Measurements from ENCODE around the gene VPREB3.

VPREB3 gene

DNA sequence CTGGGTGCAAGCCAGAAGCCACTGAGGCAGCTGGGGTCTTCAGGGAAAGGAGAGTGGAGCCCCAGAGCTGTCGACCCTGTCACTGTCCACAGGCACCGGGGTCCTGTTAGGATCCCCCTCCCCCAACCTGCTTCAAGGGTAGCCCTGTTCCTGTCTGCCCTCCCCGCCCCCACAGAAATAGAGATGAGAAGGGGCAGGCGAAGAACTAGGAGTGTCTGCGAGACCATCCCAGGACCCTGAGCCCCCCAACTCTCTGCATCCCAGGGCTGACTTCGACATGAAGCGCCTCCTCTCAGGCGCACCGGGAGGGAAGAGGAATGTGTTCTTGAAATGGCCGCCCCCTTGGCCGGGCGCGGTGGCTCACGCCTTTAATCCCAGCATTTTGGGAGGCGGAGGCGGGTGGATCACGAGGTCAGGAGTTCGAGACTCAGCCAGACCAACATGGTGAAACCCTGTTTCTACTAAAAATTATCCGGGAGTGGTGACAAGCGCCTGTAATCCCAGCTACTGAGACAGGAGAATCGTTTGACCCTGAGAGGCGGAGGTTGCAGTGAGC, 2.7 kb downstream of the VPREB3 start:
- TF ChIP-seq, protein P1, sequence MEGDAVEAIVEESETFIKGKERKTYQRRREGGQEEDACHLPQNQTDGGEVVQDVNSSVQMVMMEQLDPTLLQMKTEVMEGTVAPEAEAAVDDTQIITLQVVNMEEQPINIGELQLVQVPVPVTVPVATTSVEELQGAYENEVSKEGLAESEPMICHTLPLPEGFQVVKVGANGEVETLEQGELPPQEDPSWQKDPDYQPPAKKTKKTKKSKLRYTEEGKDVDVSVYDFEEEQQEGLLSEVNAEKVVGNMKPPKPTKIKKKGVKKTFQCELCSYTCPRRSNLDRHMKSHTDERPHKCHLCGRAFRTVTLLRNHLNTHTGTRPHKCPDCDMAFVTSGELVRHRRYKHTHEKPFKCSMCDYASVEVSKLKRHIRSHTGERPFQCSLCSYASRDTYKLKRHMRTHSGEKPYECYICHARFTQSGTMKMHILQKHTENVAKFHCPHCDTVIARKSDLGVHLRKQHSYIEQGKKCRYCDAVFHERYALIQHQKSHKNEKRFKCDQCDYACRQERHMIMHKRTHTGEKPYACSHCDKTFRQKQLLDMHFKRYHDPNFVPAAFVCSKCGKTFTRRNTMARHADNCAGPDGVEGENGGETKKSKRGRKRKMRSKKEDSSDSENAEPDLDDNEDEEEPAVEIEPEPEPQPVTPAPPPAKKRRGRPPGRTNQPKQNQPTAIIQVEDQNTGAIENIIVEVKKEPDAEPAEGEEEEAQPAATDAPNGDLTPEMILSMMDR (IDR thresholded peaks at IDR 0.05; ENCODE audit: insufficient read depth, low read depth, low read length, missing control alignments): no peak
- no peak for DNase-seq (ENCODE audit: low read depth)
- peak overlapping the region; percentile 98 for H3K4me3 ChIP-seq (ENCODE audit: low read depth, low read length)

DNA sequence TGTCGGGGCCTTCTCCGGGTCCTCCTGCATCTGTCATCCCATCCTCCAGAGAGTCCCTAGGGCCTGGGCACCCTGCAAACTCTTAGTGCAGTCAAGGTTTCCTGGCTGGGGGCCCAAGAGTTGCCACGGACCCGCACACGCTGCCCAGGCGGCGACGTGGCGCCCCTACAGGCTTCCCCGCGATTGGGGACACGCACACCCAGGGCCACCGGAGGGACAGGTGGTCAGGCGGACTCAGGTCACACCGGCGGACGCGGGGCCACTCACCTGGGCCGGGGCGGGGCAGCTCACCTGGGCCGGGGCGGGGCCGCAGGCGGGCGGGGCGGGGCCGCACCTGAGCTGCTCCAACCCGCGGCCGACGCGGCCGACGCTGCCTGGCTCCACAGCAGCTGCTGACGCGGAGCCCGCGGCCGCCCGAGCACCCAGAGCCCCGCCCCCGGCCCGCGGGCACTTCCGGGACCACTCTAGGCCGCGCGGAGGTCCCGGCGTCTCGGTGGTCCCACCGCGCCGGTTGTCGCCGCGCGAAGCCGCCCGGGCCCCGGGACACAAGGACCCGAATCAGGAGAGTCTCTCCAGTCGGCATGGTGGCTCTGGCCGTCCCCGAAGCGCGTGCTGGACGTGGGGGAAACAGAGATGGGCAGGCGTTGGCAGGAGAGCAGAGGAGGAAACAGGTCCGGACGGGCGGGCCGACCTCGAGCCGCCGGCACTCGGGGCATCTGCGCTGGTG, 3.3 kb downstream of the VPREB3 start, which contains the start of gene ZNF70:
ZNF70 (minus strand) TSS at position 399 of the 727 bp plus-strand sequence. CDS start 5,972 bp downstream, outside the sequence.
- DNase-seq (ENCODE audit: low read depth): peak; percentile 93
- TF ChIP-seq, protein P1 (IDR thresholded peaks at IDR 0.05; ENCODE audit: insufficient read depth, low read depth, low read length, missing control alignments): peak; percentile 29
- H3K4me3 ChIP-seq (ENCODE audit: low read depth, low read length): peak within 1 kb of the TSS; percentile 98

DNA sequence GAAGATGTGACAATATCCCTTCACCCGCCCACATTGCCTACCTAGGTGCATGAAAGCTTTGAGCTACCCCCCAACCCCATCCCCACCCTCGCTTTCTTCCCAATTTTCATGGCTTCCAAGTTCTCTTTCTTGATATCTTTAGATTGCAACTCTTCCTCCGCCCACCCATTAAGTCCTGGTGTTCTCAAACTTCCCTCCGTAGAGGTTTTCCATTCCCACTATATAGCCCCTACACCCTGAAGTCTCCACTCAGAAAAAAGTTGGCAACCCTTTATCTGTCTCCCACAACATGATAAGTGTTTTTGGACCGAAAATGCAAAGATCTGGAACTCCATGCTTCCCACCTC, 3.9 kb downstream of the VPREB3 start:
- no peak for DNase-seq (ENCODE audit: low read depth)
- TF ChIP-seq, protein P1 (IDR thresholded peaks at IDR 0.05; ENCODE audit: insufficient read depth, low read depth, low read length, missing control alignments): no peak
- H3K4me3 ChIP-seq (ENCODE audit: low read depth, low read length): peak overlapping the region; percentile 85

DNA sequence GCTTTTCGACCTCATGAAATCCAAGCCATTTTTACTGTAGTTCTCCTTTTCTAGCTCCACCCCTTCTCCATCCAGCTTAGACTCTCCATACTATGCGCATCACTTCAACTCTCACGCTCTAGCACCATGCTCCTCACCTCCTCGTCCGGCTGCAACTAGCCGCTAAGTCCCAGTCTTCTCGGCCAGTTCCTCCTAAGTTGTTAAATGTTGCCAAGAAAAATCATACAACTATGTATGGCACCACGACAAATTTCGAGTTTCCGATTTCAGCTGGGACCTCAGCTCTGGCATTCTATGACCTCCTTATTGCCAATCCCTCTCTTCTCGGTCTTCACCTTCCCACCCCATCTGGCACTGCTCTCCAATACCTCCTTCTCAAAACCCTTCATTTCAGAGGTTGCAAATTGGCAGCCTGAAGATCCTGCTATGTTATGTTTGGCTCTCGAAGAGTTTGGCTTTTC, 4.4 kb downstream of the VPREB3 start:
- H3K4me3 ChIP-seq (ENCODE audit: low read depth, low read length): peak overlapping the region; percentile 85; the same call in 1 of the 2 replicates
- TF ChIP-seq, protein P1 (IDR thresholded peaks at IDR 0.05; ENCODE audit: insufficient read depth, low read depth, low read length, missing control alignments): no peak
- no peak for DNase-seq (ENCODE audit: low read depth)

DNA sequence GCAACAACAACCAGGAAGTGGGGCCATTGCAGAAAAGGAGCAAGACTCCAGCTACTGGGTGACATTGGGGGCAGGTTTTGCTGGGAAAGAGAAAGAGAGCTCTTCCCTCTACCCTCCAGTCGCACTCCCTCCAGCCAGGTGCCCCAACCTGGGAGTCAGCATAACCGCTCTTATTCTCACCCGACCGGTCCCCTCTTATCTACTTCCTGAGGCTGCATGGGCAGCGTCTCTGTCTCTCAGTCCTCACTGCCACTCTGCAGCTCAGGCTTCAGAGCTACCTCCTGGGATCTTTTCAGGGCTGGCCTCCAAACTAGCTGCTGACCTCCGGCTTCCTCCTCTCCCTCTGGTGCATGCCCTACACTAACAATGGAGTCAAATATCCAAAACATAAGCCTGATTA, 8.4 kb downstream of the VPREB3 start:
- no peak for DNase-seq (ENCODE audit: low read depth)
- TF ChIP-seq, protein P1 (IDR thresholded peaks at IDR 0.05; ENCODE audit: insufficient read depth, low read depth, low read length, missing control alignments): no peak
- no peak overlapping the region for H3K4me3 ChIP-seq (ENCODE audit: low read depth, low read length)

DNA sequence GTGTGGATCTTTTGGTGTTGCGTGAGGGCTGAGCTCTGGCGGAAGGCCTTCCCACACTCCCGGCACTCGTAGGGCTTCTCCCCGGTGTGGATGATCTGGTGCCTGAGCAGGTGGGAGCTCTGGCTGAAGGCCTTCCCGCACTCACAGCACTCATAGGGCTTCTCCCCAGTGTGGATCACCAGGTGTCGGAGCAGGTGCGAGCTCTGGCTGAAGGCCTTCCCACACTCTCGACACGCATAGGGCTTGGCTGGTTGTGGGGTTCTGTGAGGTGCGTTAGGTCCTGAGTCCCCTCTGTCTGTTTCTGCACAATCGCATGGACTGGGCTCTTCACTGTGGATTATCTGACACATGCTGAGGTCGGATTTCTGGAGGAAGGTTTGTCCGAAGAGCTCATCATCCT, 9.7 kb downstream of the VPREB3 start:
- TF ChIP-seq, protein P1 (IDR thresholded peaks at IDR 0.05; ENCODE audit: insufficient read depth, low read depth, low read length, missing control alignments): no peak
- H3K4me3 ChIP-seq (ENCODE audit: low read depth, low read length): no peak overlapping the region
- no peak for DNase-seq (ENCODE audit: low read depth)
